GM19455 (cell line): Measurements from ENCODE around the gene ATP6V1G1.
A peak's percentile ranks its signal among the peaks of the same experiment; 100 is the strongest.

Experiments
- ATAC-seq: cut with Tn5 transposase; IDR thresholded peaks from one replicate; pipeline ENCODE4 v1.9.1; 2021; ENCODE audit not compliant: unreplicated experiment

ATP6V1G1 gene

GRCh38 chr9:114611516-114612271, 24.1 kb downstream of the ATP6V1G1 start:
- ATAC-seq: peak; percentile 39

DNA sequence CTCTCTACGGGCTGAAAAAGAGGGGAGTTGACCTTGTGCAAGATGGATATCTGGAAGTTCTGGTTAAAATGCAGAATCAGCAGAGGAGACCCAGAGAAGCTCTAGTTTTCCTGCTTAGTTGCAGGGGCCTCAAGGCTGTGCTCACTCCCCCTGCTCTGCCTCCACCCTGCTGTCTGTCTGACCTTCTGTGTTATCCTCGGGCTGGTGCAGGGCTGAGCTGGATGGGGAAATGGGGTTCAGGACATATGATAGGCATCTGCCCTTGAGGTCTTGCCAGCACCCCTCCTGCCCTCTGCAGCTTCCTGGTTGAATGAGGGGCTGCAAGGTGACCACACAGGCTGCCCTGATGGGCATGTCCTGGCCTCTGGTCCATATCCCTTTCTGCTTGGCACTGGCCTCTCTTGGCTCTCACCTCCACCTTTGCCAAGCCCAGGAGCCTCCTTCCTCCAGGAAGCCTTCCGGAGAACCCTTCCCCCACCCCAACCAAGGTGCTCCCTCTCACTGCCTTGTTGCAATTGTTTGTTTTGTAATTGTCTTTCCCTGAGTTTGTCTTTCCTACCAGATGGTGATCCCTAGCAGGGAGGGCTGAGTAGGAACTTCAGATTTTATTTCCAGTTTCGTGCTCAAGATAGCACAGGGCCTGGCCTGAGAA, 24.8 kb downstream of the ATP6V1G1 start:
- ATAC-seq: no peak

DNA sequence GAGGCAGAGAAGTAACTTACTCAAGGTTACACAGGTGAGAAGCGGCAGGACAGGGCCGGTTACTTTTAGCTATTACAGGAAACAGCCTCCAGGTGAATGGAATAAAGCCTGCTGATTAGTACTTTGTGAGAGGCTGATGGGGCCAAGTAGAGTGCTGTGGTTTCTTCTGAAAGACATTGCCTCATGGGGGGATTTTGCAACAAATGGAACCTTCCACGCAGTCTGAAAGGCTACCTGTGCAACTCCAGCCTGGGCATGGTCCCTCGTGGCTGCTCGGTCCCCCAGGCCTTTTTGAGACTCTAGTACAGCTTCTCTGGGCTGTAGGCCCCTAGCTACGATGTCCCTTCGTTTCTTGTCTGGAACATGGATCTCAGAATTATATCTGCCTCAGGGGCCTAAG, 25.5 kb downstream of the ATP6V1G1 start:
- no peak for ATAC-seq

GRCh38 chr9:114613919-114614318, 26.4 kb downstream of the ATP6V1G1 start:
- no peak for ATAC-seq

DNA sequence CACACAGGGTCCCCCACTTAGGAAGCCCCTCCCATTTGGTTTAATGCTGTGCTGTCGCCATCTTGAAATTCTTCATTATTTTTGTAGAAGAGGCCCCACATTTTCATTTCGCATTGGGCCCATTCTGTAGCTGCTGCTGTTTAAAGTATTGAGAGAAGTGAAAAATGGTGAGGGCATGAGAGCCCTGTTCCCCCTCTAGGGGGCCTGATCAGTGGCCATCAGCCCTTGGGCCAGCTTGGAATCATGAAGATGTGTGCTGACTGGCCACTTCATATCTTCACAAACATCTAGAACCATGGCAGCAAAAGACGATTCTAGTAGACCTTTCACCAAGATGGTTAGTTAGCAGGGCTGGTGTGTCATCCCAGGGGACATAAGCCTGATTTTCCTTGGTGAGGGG, 26.8 kb downstream of the ATP6V1G1 start:
- no peak for ATAC-seq

GRCh38 chr9:114616684-114617520, 29.3 kb downstream of the ATP6V1G1 start:
- ATAC-seq: peak; percentile 75

DNA sequence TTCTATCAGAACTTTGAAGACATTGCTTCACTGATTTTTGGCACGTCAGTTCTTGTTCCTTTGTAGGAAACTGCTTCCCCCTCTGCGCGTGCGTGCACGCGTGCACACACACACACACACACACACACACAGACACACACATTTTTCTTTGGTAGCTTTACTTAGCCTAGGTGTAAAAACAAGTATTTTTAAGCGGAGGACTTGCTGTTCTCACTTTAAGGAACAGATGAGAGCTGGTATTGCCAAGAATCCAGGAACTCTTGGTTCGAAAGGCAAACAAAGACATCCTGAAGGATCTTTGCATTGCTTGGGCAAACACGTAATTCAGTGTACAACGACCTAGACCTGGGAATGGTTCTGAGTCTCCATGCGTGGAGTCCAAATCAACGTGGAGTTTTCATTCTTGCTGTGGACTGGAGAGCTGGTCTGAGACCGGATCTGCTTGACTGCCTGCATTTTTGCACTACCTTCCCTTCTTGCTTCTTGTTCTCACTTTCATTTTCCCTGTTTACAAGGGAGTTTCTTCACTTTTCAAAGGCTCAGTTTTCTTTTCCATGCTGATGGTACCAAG, 31.7 kb downstream of the ATP6V1G1 start:
- ATAC-seq: no peak

- ATAC-seq: no peak
Observed at GRCh38 chr9:114621561-114621960, 34.0 kb downstream of the ATP6V1G1 start.

GRCh38 chr9:114621975-114622609, 34.5 kb downstream of the ATP6V1G1 start:
- no peak for ATAC-seq

DNA sequence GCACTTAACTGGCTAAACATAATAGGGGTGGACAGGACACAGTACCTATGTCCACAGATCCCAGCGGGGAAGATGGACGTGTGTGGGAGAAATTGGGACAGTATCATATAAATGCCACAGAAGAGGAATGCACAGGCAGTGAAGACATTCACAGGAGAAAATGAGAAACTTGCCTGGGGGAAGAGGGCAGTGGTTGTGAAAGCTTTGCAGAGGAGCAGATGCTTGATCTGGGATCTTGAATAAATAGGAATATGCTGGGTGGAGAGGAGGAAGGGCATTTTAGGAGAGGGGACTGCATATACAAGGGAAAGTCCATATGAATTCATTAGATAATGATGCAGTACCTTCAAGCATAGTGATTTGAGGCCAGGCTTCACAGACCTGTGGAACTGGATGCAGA, 37.1 kb downstream of the ATP6V1G1 start:
- no peak for ATAC-seq

- ATAC-seq: no peak
Observed at GRCh38 chr9:114626415-114627020, 38.9 kb downstream of the ATP6V1G1 start.

DNA sequence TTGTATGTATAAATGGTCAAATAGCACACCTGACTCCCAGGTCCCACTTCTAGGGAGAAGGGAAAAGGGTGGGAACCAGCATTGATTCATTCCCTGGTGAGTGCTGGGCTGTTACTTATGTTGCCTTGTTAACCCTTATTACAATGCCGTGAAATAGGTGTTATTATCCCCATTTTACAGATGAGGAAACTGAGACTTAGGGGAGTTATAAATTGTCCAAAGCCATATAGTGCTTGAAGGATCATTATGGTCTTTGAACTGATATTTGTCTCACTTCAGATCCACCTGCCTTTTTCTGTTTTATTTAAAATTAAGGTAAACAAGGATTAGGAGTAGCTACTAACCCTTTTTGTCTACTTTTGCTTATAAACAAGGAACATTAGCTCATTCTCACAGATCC, 40.0 kb downstream of the ATP6V1G1 start:
- no peak for ATAC-seq

- ATAC-seq: no peak
Observed at GRCh38 chr9:114629563-114630090, 42.1 kb downstream of the ATP6V1G1 start.

- no peak for ATAC-seq
Observed at GRCh38 chr9:114631166-114631565, 43.6 kb downstream of the ATP6V1G1 start.

- ATAC-seq: no peak
Observed at GRCh38 chr9:114633438-114634089, 46.0 kb downstream of the ATP6V1G1 start.

GRCh38 chr9:114634387-114634786, 46.8 kb downstream of the ATP6V1G1 start:
- no peak for ATAC-seq

- ATAC-seq: no peak
Observed at GRCh38 chr9:114638404-114638803, 50.8 kb downstream of the ATP6V1G1 start.

- ATAC-seq: no peak
Observed at GRCh38 chr9:114641967-114642366, 54.4 kb downstream of the ATP6V1G1 start.

DNA sequence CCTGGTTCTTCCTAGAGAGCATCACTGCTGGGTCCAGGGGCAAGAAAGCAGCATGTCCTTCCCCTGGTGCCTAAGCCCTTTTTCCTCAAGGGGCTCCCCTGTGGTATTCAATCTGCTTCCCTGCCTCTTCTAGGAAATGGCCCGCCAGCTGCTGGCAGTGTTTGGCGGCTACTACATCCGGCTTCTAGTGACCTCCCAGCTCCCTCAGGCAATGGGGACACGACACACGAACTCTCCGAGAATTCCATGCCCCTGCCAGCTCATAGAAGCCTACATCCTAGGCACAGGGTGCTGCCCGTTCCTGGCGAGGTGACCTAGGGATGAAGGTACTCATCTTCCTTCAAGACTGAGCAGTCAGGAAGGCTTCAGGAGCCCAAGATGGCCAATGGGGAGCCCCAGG, 55.4 kb downstream of the ATP6V1G1 start:
- ATAC-seq: no peak

DNA sequence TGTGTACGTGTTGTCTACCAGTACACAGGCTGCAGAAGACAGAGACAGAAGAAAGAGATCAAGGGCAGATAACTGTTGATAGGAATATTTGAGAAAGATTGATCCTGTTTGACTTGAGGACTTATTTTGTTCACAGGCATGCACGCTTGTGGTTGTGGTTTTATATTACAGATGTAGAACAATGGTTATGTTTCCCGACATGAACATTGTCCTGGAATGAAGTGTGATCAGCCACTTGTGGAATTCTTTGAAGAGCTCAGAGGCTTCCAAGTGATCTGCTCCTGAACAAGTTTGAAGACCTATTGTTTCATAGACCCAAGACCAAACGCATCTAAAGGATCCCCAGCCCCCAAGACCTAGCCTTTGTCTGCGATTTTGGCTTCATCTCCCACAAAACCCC, 56.3 kb downstream of the ATP6V1G1 start:
- no peak for ATAC-seq
